Transverse colon (tissue), 4 donors: ENCODE measurements around the gene PTBP1. TPM values are rescaled to one million over a fixed set of nuclear protein-coding genes. Genes with fewer than 3 reads are reported as not detected.

Experiments
- DNase-seq: peaks from one replicate; pipeline ENCODE4 v3.0.0-alpha.2; 2019
- H3K27ac ChIP-seq, 4 donors: fragments of 200-600 bp; sonication (generic); 2 replicates each; pipeline ENCODE4 v1.5.1; 2016 to 2018; ENCODE audit warnings: inconsistent platforms in 4 of 4
- H3K27me3 ChIP-seq: fragments of 200-600 bp; sonication (generic); 2 replicates; pipeline ENCODE4 v1.5.1; 2017; ENCODE audit warnings: inconsistent platforms
- H3K36me3 ChIP-seq, 4 donors: fragments of 200-600 bp; sonication (generic); 2 replicates each; pipeline ENCODE4 v1.5.1; 2017 to 2019; ENCODE audit warnings: inconsistent platforms in 4 of 4
- H3K4me1 ChIP-seq, 4 donors: fragments of 200-600 bp; sonication (generic); 2 replicates each; pipeline ENCODE4 v1.5.1; 2017 to 2020; ENCODE audit warnings: inconsistent platforms in 4 of 4
- H3K4me3 ChIP-seq, 4 donors: fragments of 200-600 bp; sonication (generic); 1 replicate in 1 of 4; 2 replicates in 3 of 4; pipeline versions ENCODE4 v1.5.1 to v1.6.1; 2017 to 2019; ENCODE audit warnings: inconsistent platforms in 4 of 4
- H3K9me3 ChIP-seq, 2 donors: fragments of 200-600 bp; sonication (generic); 2 replicates each; pipeline ENCODE4 v1.5.1; 2017 to 2019; ENCODE audit warnings: inconsistent platforms in 2 of 2
- CTCF ChIP-seq, 5 experiments: fragments of 200-600 bp in 3 of 5; fragments of 450-650 bp in 2 of 5; sonication (generic) in 3 of 5; IDR thresholded peaks; 1 replicate in 2 of 5; 2 replicates in 3 of 5; pipeline ENCODE4 v1.5.1; 2016 to 2017; ENCODE audit warnings: antibody characterized with exemption in 5 of 5, inconsistent platforms in 3 of 5, mild to moderate bottlenecking in 2 of 5, moderate library complexity in 1 of 5
- EP300 ChIP-seq: sonication (generic); formaldehyde crosslinking; IDR thresholded peaks from one replicate; pipeline ENCODE4 v1.6.1; 2017; ENCODE audit warnings: antibody characterized with exemption, low read depth
- POLR2A ChIP-seq: fragments of 450-650 bp; IDR thresholded peaks from one replicate; pipeline ENCODE4 v1.6.1; 2016; ENCODE audit warnings: antibody characterized with exemption, mild to moderate bottlenecking, moderate library complexity
- POLR2AphosphoS5 ChIP-seq, 3 donors: sonication (generic); formaldehyde crosslinking; IDR thresholded peaks; one replicate each; pipeline ENCODE4 v1.6.1; 2016; ENCODE audit warnings: antibody characterized with exemption in 3 of 3
- WGBS, 2 donors: methylation state at CpG; one replicate each; pipeline ENCODE4 v1.1.5; 2018; ENCODE audit warnings: low coverage in 1 of 2; 5-methylcytosine and 5-hydroxymethylcytosine counted together
- in situ Hi-C, 4 donors: fragments of 200-750 bp; cut with MboI; loops; one replicate each; pipeline versions ENCODE4 v1.15.0 to v1.15.1; 2017; ENCODE audit warnings: low sequenced_read_pairs in 3 of 4, low pct_ligation_motif_present in 1 of 4, low pct_unique_long_range_greater_than_20kb in 1 of 4
- intact Hi-C: fragments of 100-400 bp; cut with DNase I; formaldehyde crosslinking; loops from one replicate; pipeline ENCODE4 v1.15.1; 2023; ENCODE audit warnings: low total_unique reads
- total RNA-seq, 4 donors: library from RNA; depleted of rRNA; stranded (reverse); fragments of >200 nt; gene quantifications; one replicate each; pipeline ENCODE4 v1.1.0, GENCODE V29; 2016

PTBP1 gene
- total RNA-seq, 4 donors from 2014 or later: 145 to 258 (median 194) TPM

DNA sequence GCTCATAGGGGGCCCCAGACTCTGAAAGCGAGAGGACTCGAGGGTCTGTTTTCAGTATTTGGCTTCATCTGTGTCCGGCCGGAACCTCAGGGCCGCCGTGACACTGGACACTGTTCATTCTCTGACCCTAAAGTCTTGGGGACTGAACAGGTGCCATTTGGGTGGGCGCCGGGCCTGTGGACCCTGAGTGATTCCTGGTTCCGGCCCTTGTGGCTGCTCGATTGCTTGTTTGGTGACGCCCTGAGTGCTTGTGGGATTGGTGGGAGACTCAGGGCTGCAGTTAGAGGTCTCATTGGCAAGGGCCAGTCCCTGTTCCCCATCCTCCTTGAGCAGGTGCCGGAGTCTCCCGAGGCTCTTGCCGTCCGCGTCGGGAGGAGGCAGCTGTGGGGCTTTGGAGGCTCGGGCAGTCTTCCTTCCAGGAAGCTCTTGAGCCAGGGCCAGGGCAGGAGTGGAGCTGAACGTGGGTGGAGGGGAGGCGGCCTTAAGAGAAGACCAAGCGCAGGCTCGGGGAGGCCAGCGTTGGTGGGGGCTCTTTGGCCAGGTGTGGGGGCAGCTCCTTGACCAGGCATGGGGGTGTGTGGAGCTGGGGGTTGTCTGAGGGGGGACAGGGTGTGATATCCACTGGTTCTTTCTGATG is 4.7 kb downstream of the PTBP1 start:
- Histone ChIP-seq H3K36me3 (peaks cover 0 to 34% (median 29%) of the 10 kb centered on the region in 4 donors), H3K9me3 (no peaks in the 10 kb centered on the region), H3K4me1 (peaks cover 39 to 50% (median 47%) of the 10 kb centered on the region in 4 donors), H3K4me3 (peak overlapping the region in 2 of 4 donors; percentile 3 to 97), H3K27me3 (no peaks in the 10 kb centered on the region), H3K27ac (peak overlapping the region; percentile 98 to 100 (median 100))
- TF ChIP-seq CTCF (IDR thresholded peaks at IDR 0.05): no peak
- TF ChIP-seq EP300: no peak
- TF ChIP-seq POLR2A: no peak
- no peak for TF ChIP-seq POLR2AphosphoS5 (IDR thresholded peaks at IDR 0.05)
- intact Hi-C loops: no loop called here
- DNase-seq: no peak
- in situ Hi-C loops: no loop called here
- WGBS, 2 donors: 39% methylated on average over 21 of the region's 23 CpGs; no CpG with 5 or more reads in 1 of the 2 donors

DNA sequence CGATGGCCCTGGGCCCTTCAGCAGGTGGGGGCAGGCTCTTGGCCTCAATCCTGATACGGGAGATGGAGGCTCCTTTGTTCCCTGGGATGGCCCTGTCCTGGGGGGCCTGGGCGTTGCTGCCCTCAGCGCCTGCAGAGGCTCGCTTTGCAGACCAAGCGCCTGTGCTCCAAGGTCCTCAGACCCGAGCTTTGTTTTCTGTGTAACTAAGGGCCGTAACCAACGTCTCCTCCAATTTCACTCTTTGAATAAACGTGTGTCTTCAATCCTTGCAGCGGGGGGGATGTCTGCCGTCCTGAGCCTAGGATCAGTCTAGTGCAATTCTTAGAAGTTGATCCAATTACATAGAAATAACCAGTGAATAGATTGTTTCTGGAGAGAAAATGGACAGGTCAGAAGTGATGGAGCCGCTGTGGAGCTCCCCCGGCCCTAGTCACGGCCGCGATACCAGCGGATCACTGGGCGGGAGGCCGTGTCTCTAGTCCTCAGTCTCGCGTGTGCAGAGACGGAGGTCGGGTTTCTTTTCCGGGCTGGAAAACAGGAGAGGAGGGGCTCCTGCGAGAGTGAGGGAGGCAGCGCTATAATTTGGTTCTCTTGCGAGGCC is 5.3 kb downstream of the PTBP1 start:
- no peak for DNase-seq
- no peaks in the 10 kb centered on the region for H3K27me3 ChIP-seq
- TF ChIP-seq CTCF (IDR thresholded peaks at IDR 0.05): no peak
- TF ChIP-seq POLR2A: no peak
- no peak for TF ChIP-seq EP300
- no peak for TF ChIP-seq POLR2AphosphoS5 (IDR thresholded peaks at IDR 0.05)
- H3K36me3 ChIP-seq: peaks cover 0 to 41% (median 34%) of the 10 kb centered on the region in 4 donors
- H3K9me3 ChIP-seq: no peaks in the 10 kb centered on the region
- H3K4me1 ChIP-seq: peaks cover 39 to 50% (median 47%) of the 10 kb centered on the region in 4 donors
- intact Hi-C loops (no loop called here), in situ Hi-C loops (no loop called here)
- WGBS, 2 donors: 63 to 93% methylated on average over 8 to 28 of the region's 28 CpGs
- H3K4me3 ChIP-seq: no peak overlapping the region
- H3K27ac ChIP-seq: peak overlapping the region; percentile 98 to 100 (median 100)

GRCh38 chr19:803099-803561 is 5.9 kb downstream of the PTBP1 start:
- no peak for DNase-seq
- no peaks in the 10 kb centered on the region for H3K9me3 ChIP-seq
- peak overlapping the region; percentile 98 to 100 (median 100) for H3K27ac ChIP-seq
- in situ Hi-C loops: no loop called here
- no peak overlapping the region for H3K4me3 ChIP-seq
- intact Hi-C loops: no loop called here
- peaks cover 0 to 46% (median 37%) of the 10 kb centered on the region in 4 donors for H3K36me3 ChIP-seq
- no peak for TF ChIP-seq POLR2A
- TF ChIP-seq POLR2AphosphoS5 (IDR thresholded peaks at IDR 0.05): no peak
- H3K4me1 ChIP-seq: peaks cover 39 to 50% (median 47%) of the 10 kb centered on the region in 4 donors
- 77% methylated on average over 15 of the region's 17 CpGs; no CpG with 5 or more reads in 1 of the 2 donors for WGBS, 2 donors
- no peaks in the 10 kb centered on the region for H3K27me3 ChIP-seq

GRCh38 chr19:803686-804418 is 6.6 kb downstream of the PTBP1 start:
- DNase-seq: no peak
- 33 to 85% methylated on average over 1 to 31 of the region's 31 CpGs for WGBS, 2 donors
- no peak overlapping the region for H3K27ac ChIP-seq

More at GRCh38 chr19:803686-804418, 6.6 kb downstream of the PTBP1 start:
- peaks cover 0 to 53% (median 41%) of the 10 kb centered on the region in 4 donors for H3K36me3 ChIP-seq
- H3K4me3 ChIP-seq: no peak overlapping the region
- H3K4me1 ChIP-seq: peaks cover 39 to 46% (median 45%) of the 10 kb centered on the region in 4 donors
- in situ Hi-C loops (no loop called here), intact Hi-C loops (no loop called here)
- no peaks in the 10 kb centered on the region for H3K27me3 ChIP-seq
- H3K9me3 ChIP-seq: no peaks in the 10 kb centered on the region
- TF ChIP-seq POLR2A (no peak), CTCF (IDR thresholded peaks at IDR 0.05) (no peak), EP300 (no peak), POLR2AphosphoS5 (IDR thresholded peaks at IDR 0.05) (no peak)
